Trophoblast cell (in vitro differentiated cells and primary cell): ENCODE data around the gene ADGRG3.

Source experiments
- DNase-seq, 2 donors: peaks; one replicate each; pipeline ENCODE4 v3.0.0-alpha.2; 2016
- H2AFZ ChIP-seq: 2 replicates; pipeline ENCODE4 v1.6.1; 2013; ENCODE audit warnings: low read length, moderate library complexity, mild to moderate bottlenecking; ENCODE audit not compliant: insufficient read depth, poor library complexity
- H2AK5ac ChIP-seq: 2 replicates; pipeline ENCODE4 v1.6.1; 2013; ENCODE audit warnings: mild to moderate bottlenecking, low read length
- H2BK120ac ChIP-seq: 2 replicates; pipeline ENCODE4 v1.6.1; 2013; ENCODE audit warnings: low read length, mild to moderate bottlenecking, moderate library complexity; ENCODE audit not compliant: insufficient read depth, poor library complexity
- H2BK12ac ChIP-seq: 2 replicates; pipeline ENCODE4 v1.6.1; 2013; ENCODE audit warnings: mild to moderate bottlenecking, low read length, moderate library complexity
- H2BK5ac ChIP-seq: 2 replicates; pipeline ENCODE4 v1.6.1; 2013; ENCODE audit warnings: low read length, low read depth, moderate library complexity, mild to moderate bottlenecking; ENCODE audit not compliant: poor library complexity
- H3K14ac ChIP-seq: 2 replicates; pipeline ENCODE4 v1.6.1; 2013; ENCODE audit warnings: mild to moderate bottlenecking, low read length
- H3K18ac ChIP-seq: 2 replicates; pipeline ENCODE4 v1.6.1; 2013; ENCODE audit warnings: mild to moderate bottlenecking, low read length
- H3K23ac ChIP-seq: 2 replicates; pipeline ENCODE4 v1.6.1; 2013; ENCODE audit warnings: low read length
- H3K27ac ChIP-seq: 2 replicates; pipeline ENCODE4 v1.5.1; 2013; ENCODE audit warnings: low read depth, mild to moderate bottlenecking, inconsistent platforms, low read length, moderate library complexity
- H3K27me3 ChIP-seq: 2 replicates; pipeline ENCODE4 v1.6.1; 2013; ENCODE audit warnings: inconsistent platforms, mild to moderate bottlenecking, low read length, moderate library complexity; ENCODE audit not compliant: insufficient read depth
- H3K36me3 ChIP-seq, 2 experiments: 1 replicate in 1 of 2; 2 replicates in 1 of 2; pipeline ENCODE4 v1.6.1; 2013; ENCODE audit warnings: low read length in 2 of 2, mild to moderate bottlenecking in 2 of 2, moderate library complexity in 1 of 2; ENCODE audit not compliant: insufficient read depth in 2 of 2, control insufficient read depth in 1 of 2
- H3K4ac ChIP-seq: 2 replicates; pipeline ENCODE4 v1.6.1; 2013; ENCODE audit warnings: low read depth, mild to moderate bottlenecking, low read length, moderate library complexity
- H3K4me1 ChIP-seq, 2 experiments: 1 replicate in 1 of 2; 2 replicates in 1 of 2; pipeline ENCODE4 v1.6.1; 2013; ENCODE audit warnings: low read length in 2 of 2, mild to moderate bottlenecking in 2 of 2, moderate library complexity in 1 of 2; ENCODE audit not compliant: insufficient read depth in 2 of 2, control insufficient read depth in 1 of 2
- H3K4me2 ChIP-seq: 2 replicates; pipeline ENCODE4 v1.6.1; 2013; ENCODE audit warnings: inconsistent platforms, mild to moderate bottlenecking, low read length, moderate library complexity
- H3K4me3 ChIP-seq: 2 replicates; pipeline ENCODE4 v1.5.1; 2013; ENCODE audit warnings: mild to moderate bottlenecking, low read depth, low read length, inconsistent platforms
- H3K79me1 ChIP-seq: one replicate; pipeline ENCODE4 v1.6.1; 2013; ENCODE audit warnings: low read length
- H3K79me2 ChIP-seq: 2 replicates; pipeline ENCODE4 v1.6.1; 2013; ENCODE audit warnings: low read length, mild to moderate bottlenecking; ENCODE audit not compliant: control insufficient read depth, insufficient read depth, poor library complexity
- H3K9ac ChIP-seq: 2 replicates; pipeline ENCODE4 v1.6.1; 2013; ENCODE audit warnings: mild to moderate bottlenecking, low read length
- H3K9me3 ChIP-seq: 2 replicates; pipeline ENCODE4 v1.6.1; 2013; ENCODE audit warnings: low read depth, mild to moderate bottlenecking, control low read depth, inconsistent platforms, low read length; ENCODE audit not compliant: insufficient read depth
- H4K12ac ChIP-seq: 2 replicates; pipeline ENCODE4 v1.6.1; 2013; ENCODE audit warnings: low read depth, mild to moderate bottlenecking, low read length, moderate library complexity
- H4K8ac ChIP-seq: 2 replicates; pipeline ENCODE4 v1.6.1; 2013; ENCODE audit warnings: low read depth, mild to moderate bottlenecking, low read length, moderate library complexity
- H4K91ac ChIP-seq: one replicate; pipeline ENCODE4 v1.6.1; 2013; ENCODE audit warnings: low read depth, mild to moderate bottlenecking, low read length, moderate library complexity
- WGBS: extraction: QIAGEN DNeasy Blood & Tissue Kit; methylation state at CpG from one replicate; pipeline ENCODE4 v1.1.7; 2013; ENCODE audit warnings: missing lambda C conversion rate; ENCODE audit not compliant: insufficient read length, insufficient coverage; ENCODE audit errors: extremely low coverage; 5-methylcytosine and 5-hydroxymethylcytosine counted together

Gene ADGRG3

GRCh38 chr16:57637965-57638364, 30.1 kb upstream of the ADGRG3 start:
- WGBS = no CpG with 5 or more reads among the region's 6 CpGs
- H3K27ac ChIP-seq = no peak overlapping the region
- no peak overlapping the region for H3K23ac ChIP-seq
- no peak overlapping the region for H4K91ac ChIP-seq
- H3K18ac ChIP-seq = no peak overlapping the region
- no peak for DNase-seq
- no peak overlapping the region for H3K9ac ChIP-seq
- H3K9me3 ChIP-seq = no peaks in the 10 kb centered on the region
- H2AK5ac ChIP-seq = no peak overlapping the region
- no peak overlapping the region for H3K4me2 ChIP-seq
- no peaks in the 10 kb centered on the region for H3K79me1 ChIP-seq
- H3K4ac ChIP-seq = no peak overlapping the region
- H3K27me3 ChIP-seq = no peaks in the 10 kb centered on the region
- no peak overlapping the region for H3K14ac ChIP-seq
- H2BK5ac ChIP-seq = no peak overlapping the region
- H3K4me3 ChIP-seq = no peak overlapping the region
- H2BK12ac ChIP-seq = no peak overlapping the region
- H3K4me1 ChIP-seq = peaks cover 8 to 11% of the 10 kb centered on the region in 2 experiments
- H4K8ac ChIP-seq = no peak overlapping the region
- H2AFZ ChIP-seq = no peak overlapping the region
- no peak overlapping the region for H4K12ac ChIP-seq
- H3K79me2 ChIP-seq = no peaks in the 10 kb centered on the region
- peaks cover 13 to 23% of the 10 kb centered on the region in 2 experiments for H3K36me3 ChIP-seq
- H2BK120ac ChIP-seq = no peak overlapping the region

GRCh38 chr16:57638381-57638780, 29.7 kb upstream of the ADGRG3 start:
- no peak overlapping the region for H2BK12ac ChIP-seq
- H4K12ac ChIP-seq = no peak overlapping the region
- H3K14ac ChIP-seq = no peak overlapping the region
- no peak overlapping the region for H3K9ac ChIP-seq
- H3K18ac ChIP-seq = no peak overlapping the region
- H3K23ac ChIP-seq = no peak overlapping the region
- DNase-seq = no peak
- no peaks in the 10 kb centered on the region for H3K9me3 ChIP-seq
- H2BK5ac ChIP-seq = no peak overlapping the region
- no peak overlapping the region for H3K4me3 ChIP-seq
- no peak overlapping the region for H3K4me2 ChIP-seq
- no peak overlapping the region for H4K8ac ChIP-seq
- no peaks in the 10 kb centered on the region for H3K79me2 ChIP-seq
- WGBS = no CpG with 5 or more reads among the region's 2 CpGs
- no peak overlapping the region for H3K4ac ChIP-seq
- no peak overlapping the region for H3K27ac ChIP-seq
- H3K27me3 ChIP-seq = no peaks in the 10 kb centered on the region
- H3K36me3 ChIP-seq = peaks cover 16 to 25% of the 10 kb centered on the region in 2 experiments
- no peak overlapping the region for H4K91ac ChIP-seq
- no peak overlapping the region for H2AFZ ChIP-seq
- H2BK120ac ChIP-seq = no peak overlapping the region
- H2AK5ac ChIP-seq = no peak overlapping the region
- H3K4me1 ChIP-seq = peaks cover 6 to 10% of the 10 kb centered on the region in 2 experiments
- H3K79me1 ChIP-seq = no peaks in the 10 kb centered on the region

GRCh38 chr16:57639172-57639887, 28.8 kb upstream of the ADGRG3 start:
- H3K79me2 ChIP-seq = no peaks in the 10 kb centered on the region
- no peak overlapping the region for H3K18ac ChIP-seq
- H4K8ac ChIP-seq = no peak overlapping the region
- 100% methylated on average over 1 of the region's 23 CpGs for WGBS
- no peak overlapping the region for H3K4ac ChIP-seq
- H4K12ac ChIP-seq = no peak overlapping the region
- no peak overlapping the region for H2BK12ac ChIP-seq
- H3K23ac ChIP-seq = no peak overlapping the region
- H3K36me3 ChIP-seq = peaks cover 18 to 28% of the 10 kb centered on the region in 2 experiments
- H3K14ac ChIP-seq = no peak overlapping the region
- H2BK5ac ChIP-seq = no peak overlapping the region
- no peak overlapping the region for H3K27ac ChIP-seq
- H3K9ac ChIP-seq = no peak overlapping the region
- H3K79me1 ChIP-seq = no peaks in the 10 kb centered on the region
- H3K4me2 ChIP-seq = no peak overlapping the region
- H3K9me3 ChIP-seq = peaks cover 3% of the 10 kb centered on the region
- no peaks in the 10 kb centered on the region for H3K27me3 ChIP-seq
- no peak for DNase-seq
- peaks cover 5 to 7% of the 10 kb centered on the region in 2 experiments for H3K4me1 ChIP-seq
- H4K91ac ChIP-seq = no peak overlapping the region
- no peak overlapping the region for H2BK120ac ChIP-seq
- H3K4me3 ChIP-seq = no peak overlapping the region
- H2AK5ac ChIP-seq = no peak overlapping the region
- no peak overlapping the region for H2AFZ ChIP-seq

- Histone ChIP-seq H2BK120ac (no peak overlapping the region), H2BK12ac (no peak overlapping the region), H3K27ac (no peak overlapping the region), H3K79me2 (no peaks in the 10 kb centered on the region), H3K79me1 (no peaks in the 10 kb centered on the region), H2AFZ (no peak overlapping the region), H3K27me3 (no peaks in the 10 kb centered on the region), H4K91ac (no peak overlapping the region), H3K14ac (no peak overlapping the region), H3K36me3 (peaks cover 23 to 34% of the 10 kb centered on the region in 2 experiments), H2AK5ac (no peak overlapping the region), H3K18ac (no peak overlapping the region), H3K9ac (no peak overlapping the region), H3K4me2 (no peak overlapping the region), H2BK5ac (no peak overlapping the region), H3K23ac (no peak overlapping the region), H4K12ac (no peak overlapping the region), H3K4ac (no peak overlapping the region), H3K4me1 (peaks cover 1 to 3% of the 10 kb centered on the region in 2 experiments), H3K9me3 (peaks cover 9% of the 10 kb centered on the region), H4K8ac (no peak overlapping the region), H3K4me3 (no peak overlapping the region)
- no peak for DNase-seq
- WGBS = no CpG with 5 or more reads among the region's 9 CpGs
Observed at GRCh38 chr16:57640185-57640584, 27.9 kb upstream of the ADGRG3 start.
